ENCODE measurements around the gene ZBTB20.

DNA sequence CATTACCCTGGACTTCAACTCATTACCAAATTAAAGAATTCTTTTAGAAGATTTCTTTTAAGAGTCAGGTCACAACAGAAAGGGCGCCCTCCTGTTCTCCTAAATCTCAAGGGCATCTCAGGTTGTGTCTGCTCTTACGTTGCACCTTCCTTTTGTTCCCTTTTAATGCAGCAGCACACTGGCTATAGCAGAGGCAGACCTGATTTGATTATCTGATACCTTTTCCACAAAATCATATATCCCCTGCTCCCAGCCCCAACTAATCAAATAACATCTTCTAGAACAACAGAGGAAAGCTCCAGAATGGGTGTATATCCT is 813.2 kb downstream of the ZBTB20 start:
- TF ChIP-seq, protein P1, sequence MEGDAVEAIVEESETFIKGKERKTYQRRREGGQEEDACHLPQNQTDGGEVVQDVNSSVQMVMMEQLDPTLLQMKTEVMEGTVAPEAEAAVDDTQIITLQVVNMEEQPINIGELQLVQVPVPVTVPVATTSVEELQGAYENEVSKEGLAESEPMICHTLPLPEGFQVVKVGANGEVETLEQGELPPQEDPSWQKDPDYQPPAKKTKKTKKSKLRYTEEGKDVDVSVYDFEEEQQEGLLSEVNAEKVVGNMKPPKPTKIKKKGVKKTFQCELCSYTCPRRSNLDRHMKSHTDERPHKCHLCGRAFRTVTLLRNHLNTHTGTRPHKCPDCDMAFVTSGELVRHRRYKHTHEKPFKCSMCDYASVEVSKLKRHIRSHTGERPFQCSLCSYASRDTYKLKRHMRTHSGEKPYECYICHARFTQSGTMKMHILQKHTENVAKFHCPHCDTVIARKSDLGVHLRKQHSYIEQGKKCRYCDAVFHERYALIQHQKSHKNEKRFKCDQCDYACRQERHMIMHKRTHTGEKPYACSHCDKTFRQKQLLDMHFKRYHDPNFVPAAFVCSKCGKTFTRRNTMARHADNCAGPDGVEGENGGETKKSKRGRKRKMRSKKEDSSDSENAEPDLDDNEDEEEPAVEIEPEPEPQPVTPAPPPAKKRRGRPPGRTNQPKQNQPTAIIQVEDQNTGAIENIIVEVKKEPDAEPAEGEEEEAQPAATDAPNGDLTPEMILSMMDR (conservative IDR thresholded peaks at IDR 0.05 in 1 of 2, IDR thresholded peaks at IDR 0.05 in 1 of 2; ENCODE audit: low read depth in 1 of 2, low read length in 2 of 2): no peak
- no peak for TF ChIP-seq EZH2 (IDR thresholded peaks at IDR 0.05; ENCODE audit: low read length, missing control alignments)
